KMS-11 (cell line): ENCODE data around the gene DECR2.

ENCODE experiments used
- H2AFZ ChIP-seq: fragments of 200-600 bp; sonication (generic); 2 replicates; pipeline ENCODE4 v1.6.1; 2016; ENCODE audit warnings: antibody characterized with exemption, mixed run types, low read depth
- H3K27ac ChIP-seq: fragments of 200-600 bp; sonication (generic); 2 replicates; pipeline ENCODE4 v1.6.1; 2016; ENCODE audit warnings: mild to moderate bottlenecking, mixed run types
- H3K27me3 ChIP-seq: fragments of 200-600 bp; sonication (generic); 2 replicates; pipeline ENCODE4 v1.6.1; 2017; ENCODE audit warnings: mild to moderate bottlenecking, low read depth, mixed run types, moderate library complexity; ENCODE audit not compliant: insufficient read depth
- H3K36me3 ChIP-seq: fragments of 200-600 bp; sonication (generic); 2 replicates; pipeline ENCODE4 v1.6.1; 2017; ENCODE audit warnings: mild to moderate bottlenecking, mixed run types; ENCODE audit not compliant: insufficient read depth
- H3K4me1 ChIP-seq: fragments of 200-600 bp; sonication (generic); 2 replicates; pipeline ENCODE4 v1.6.1; 2016; ENCODE audit warnings: mild to moderate bottlenecking, low read depth, mixed run types; ENCODE audit not compliant: poor library complexity, severe bottlenecking
- H3K4me2 ChIP-seq: fragments of 200-600 bp; sonication (generic); 2 replicates; pipeline ENCODE4 v1.7.0; 2016; ENCODE audit warnings: mild to moderate bottlenecking, mixed run types
- H3K4me3 ChIP-seq: fragments of 200-600 bp; sonication (generic); IDR thresholded peaks from 2 replicates; pipeline ENCODE4 v1.6.1; 2017; ENCODE audit warnings: low read depth, low read length, mixed read lengths; ENCODE audit not compliant: insufficient read depth
- H3K79me2 ChIP-seq: fragments of 200-600 bp; sonication (generic); 2 replicates; pipeline ENCODE4 v1.6.1; 2016; ENCODE audit warnings: low read depth, mixed run types; ENCODE audit not compliant: insufficient read depth
- H3K9ac ChIP-seq: fragments of 200-600 bp; sonication (generic); 2 replicates; pipeline ENCODE4 v1.6.1; 2016; ENCODE audit warnings: mild to moderate bottlenecking, mixed run types
- H4K20me1 ChIP-seq: fragments of 200-600 bp; sonication (generic); 2 replicates; pipeline ENCODE4 v1.6.1; 2016; ENCODE audit warnings: mild to moderate bottlenecking, mixed run types; ENCODE audit not compliant: insufficient read depth
- TF ChIP-seq, protein P1 (sequence below): fragments of 200-600 bp; sonication (generic); conservative IDR thresholded peaks from 2 replicates; pipeline ENCODE4 v1.6.1; 2017; ENCODE audit warnings: low read depth, mild to moderate bottlenecking, antibody characterized with exemption, low read length, moderate library complexity, mixed read lengths

Gene DECR2

DNA sequence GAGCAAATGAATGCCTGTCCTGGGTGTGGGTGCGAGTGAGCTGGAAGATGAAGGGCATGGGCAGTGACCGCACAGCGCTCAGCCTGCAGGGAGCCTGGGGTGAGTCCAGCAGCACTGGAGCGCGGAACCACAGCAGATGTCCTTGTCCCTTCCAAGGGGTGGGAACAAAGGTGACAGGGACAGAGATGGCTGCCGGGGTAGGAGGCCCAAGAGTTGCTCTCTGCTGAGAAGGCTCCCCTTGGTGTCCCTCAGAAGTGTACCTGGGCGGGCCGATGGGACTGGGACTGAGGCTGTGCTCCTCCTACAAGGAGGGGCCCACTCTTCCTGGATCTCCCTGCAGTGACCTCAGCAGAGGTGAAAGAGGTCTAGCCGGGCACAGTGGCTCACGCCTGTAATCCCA is 12.3 kb upstream of the DECR2 start:
- Histone ChIP-seq H3K27ac (no peak overlapping the region), H3K36me3 (no peaks in the 10 kb centered on the region), H3K79me2 (no peaks in the 10 kb centered on the region), H3K4me2 (no peak overlapping the region), H3K4me3 (no peak overlapping the region), H3K4me1 (peaks cover 19% of the 10 kb centered on the region), H4K20me1 (no peaks in the 10 kb centered on the region), H2AFZ (no peak overlapping the region), H3K27me3 (no peaks in the 10 kb centered on the region), H3K9ac (no peak overlapping the region)
- TF ChIP-seq, protein P1, sequence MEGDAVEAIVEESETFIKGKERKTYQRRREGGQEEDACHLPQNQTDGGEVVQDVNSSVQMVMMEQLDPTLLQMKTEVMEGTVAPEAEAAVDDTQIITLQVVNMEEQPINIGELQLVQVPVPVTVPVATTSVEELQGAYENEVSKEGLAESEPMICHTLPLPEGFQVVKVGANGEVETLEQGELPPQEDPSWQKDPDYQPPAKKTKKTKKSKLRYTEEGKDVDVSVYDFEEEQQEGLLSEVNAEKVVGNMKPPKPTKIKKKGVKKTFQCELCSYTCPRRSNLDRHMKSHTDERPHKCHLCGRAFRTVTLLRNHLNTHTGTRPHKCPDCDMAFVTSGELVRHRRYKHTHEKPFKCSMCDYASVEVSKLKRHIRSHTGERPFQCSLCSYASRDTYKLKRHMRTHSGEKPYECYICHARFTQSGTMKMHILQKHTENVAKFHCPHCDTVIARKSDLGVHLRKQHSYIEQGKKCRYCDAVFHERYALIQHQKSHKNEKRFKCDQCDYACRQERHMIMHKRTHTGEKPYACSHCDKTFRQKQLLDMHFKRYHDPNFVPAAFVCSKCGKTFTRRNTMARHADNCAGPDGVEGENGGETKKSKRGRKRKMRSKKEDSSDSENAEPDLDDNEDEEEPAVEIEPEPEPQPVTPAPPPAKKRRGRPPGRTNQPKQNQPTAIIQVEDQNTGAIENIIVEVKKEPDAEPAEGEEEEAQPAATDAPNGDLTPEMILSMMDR: no peak

DNA sequence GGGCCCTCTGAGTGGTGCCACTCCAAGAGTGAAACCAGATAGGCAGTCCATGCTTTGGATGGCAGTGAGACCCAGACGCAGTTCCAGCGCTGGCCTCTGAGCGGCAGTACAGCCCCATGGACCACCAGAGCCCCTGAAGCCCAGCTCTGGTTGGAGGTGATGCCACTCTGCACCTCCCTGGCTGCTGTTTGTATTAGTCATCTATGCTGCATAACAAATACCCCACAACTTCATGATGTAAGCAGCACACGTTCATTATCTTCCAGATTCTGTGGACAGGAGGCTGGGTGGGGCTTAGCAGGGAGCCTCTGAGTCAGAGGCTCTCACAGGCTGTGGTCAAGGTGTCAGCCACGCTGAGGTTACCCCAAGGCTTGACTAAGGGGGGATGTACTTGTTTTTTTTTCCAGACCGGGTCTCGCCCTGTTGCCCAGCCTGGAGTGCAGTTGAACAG is 9.8 kb upstream of the DECR2 start:
- no peaks in the 10 kb centered on the region for H4K20me1 ChIP-seq
- H3K27me3 ChIP-seq: peaks cover 19% of the 10 kb centered on the region
- TF ChIP-seq, protein P1: peak; percentile 92
- no peak overlapping the region for H3K4me2 ChIP-seq
- no peak overlapping the region for H3K4me3 ChIP-seq
- no peak overlapping the region for H2AFZ ChIP-seq
- H3K27ac ChIP-seq: no peak overlapping the region
- no peaks in the 10 kb centered on the region for H3K36me3 ChIP-seq
- no peaks in the 10 kb centered on the region for H3K79me2 ChIP-seq
- peaks cover 10% of the 10 kb centered on the region for H3K4me1 ChIP-seq
- H3K9ac ChIP-seq: no peak overlapping the region

DNA sequence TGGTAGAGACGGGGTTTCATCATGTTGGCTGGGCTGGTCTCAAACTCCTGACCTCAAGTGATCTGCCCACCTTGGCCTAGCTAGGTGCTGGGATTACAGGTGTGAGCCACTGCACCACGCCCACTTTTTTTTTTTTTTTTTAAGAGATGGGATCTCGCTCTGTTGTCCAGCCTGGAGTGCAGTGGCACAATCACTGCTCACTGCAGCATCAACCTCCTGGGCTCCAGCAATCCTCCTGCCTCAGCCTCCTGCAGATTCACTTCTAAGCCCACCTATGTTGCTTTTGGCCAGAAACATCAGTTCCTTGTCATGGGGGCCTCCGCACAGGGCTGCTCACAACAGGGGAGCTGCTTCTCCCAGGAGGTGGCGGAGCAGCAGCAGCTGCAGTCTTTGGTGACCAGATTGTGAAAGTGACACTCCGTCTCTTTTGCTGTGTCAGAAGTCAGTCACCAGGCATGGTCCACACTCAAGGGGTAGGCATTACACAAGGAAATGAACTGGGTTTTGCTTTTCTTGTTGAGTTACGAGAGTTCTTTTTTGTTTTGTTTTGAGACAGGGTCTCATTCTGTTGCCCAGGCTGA is 9.1 kb upstream of the DECR2 start:
- Histone ChIP-seq H2AFZ (no peak overlapping the region), H3K79me2 (no peaks in the 10 kb centered on the region), H3K36me3 (no peaks in the 10 kb centered on the region), H3K4me1 (peaks cover 7% of the 10 kb centered on the region), H3K4me3 (no peak overlapping the region), H3K9ac (no peak overlapping the region), H3K27ac (no peak overlapping the region), H3K4me2 (no peak overlapping the region), H4K20me1 (no peaks in the 10 kb centered on the region), H3K27me3 (peaks cover 19% of the 10 kb centered on the region)
- TF ChIP-seq, protein P1: no peak

DNA sequence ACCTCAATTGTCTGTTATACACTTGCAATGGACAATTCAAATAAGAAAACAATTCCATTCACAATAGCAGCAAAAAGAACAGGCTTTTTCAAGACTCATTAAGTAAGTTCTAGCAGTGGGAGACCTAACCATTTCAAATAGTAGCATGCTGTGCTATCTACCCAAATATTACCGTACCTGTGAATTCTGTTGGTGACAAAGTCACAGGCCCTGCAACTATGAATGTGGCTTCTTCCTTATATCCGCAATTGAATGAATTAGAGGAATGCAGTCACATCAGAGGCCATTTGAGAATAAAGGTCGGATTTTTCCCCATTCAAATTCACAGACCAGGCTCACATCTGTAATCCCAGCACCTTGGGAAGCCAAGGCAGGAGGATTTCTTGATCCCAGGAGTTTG is 5.5 kb upstream of the DECR2 start:
- Histone ChIP-seq H3K27me3 (peaks cover 19% of the 10 kb centered on the region), H2AFZ (no peak overlapping the region), H3K79me2 (no peaks in the 10 kb centered on the region), H3K4me3 (no peak overlapping the region), H3K4me2 (no peak overlapping the region), H3K27ac (no peak overlapping the region), H4K20me1 (no peaks in the 10 kb centered on the region), H3K9ac (no peak overlapping the region), H3K4me1 (peaks cover 17% of the 10 kb centered on the region), H3K36me3 (no peaks in the 10 kb centered on the region)
- TF ChIP-seq, protein P1: no peak
